Prostate gland (tissue), 2 donors: ENCODE measurements around the gene NRXN2. TPM values are rescaled to one million over a fixed set of nuclear protein-coding genes. Genes with fewer than 3 reads are reported as not detected.

Experiments used
- DNase-seq: peaks from one replicate; pipeline ENCODE4 v3.0.0-alpha.2; 2019; ENCODE audit warnings: low spot score
- H3K27ac ChIP-seq, 2 donors: fragments of 200-600 bp; sonication (generic); 2 replicates each; pipeline ENCODE4 v1.5.1; 2017 to 2019
- H3K27me3 ChIP-seq: fragments of 200-600 bp; sonication (generic); replicated peaks from 2 replicates; pipeline ENCODE4 v1.5.1; 2019; ENCODE audit not compliant: insufficient read depth
- H3K36me3 ChIP-seq, 2 donors: fragments of 200-600 bp; sonication (generic); 1 replicate in 1 of 2; 2 replicates in 1 of 2; pipeline versions ENCODE4 v1.5.1 to v1.8.1; 2017 to 2019
- H3K4me1 ChIP-seq: fragments of 200-600 bp; sonication (generic); replicated peaks from 2 replicates; pipeline ENCODE4 v1.5.1; 2019
- H3K4me3 ChIP-seq, 2 donors: fragments of 200-600 bp; sonication (generic); 2 replicates each; pipeline ENCODE4 v1.5.1; 2017 to 2019
- H3K9me3 ChIP-seq: fragments of 200-600 bp; sonication (generic); 2 replicates; pipeline ENCODE4 v1.5.1; 2017
- POLR2A ChIP-seq: fragments of 450-650 bp; IDR thresholded peaks from one replicate; pipeline ENCODE4 v1.6.1; 2016; ENCODE audit warnings: antibody characterized with exemption, mild to moderate bottlenecking
- POLR2AphosphoS5 ChIP-seq: sonication (generic); formaldehyde crosslinking; IDR thresholded peaks from one replicate; pipeline ENCODE4 v1.6.1; 2017; ENCODE audit warnings: antibody characterized with exemption
- WGBS: methylation state at CpG from one replicate; pipeline ENCODE4 v1.1.5; 2018; 5-methylcytosine and 5-hydroxymethylcytosine counted together
- intact Hi-C: fragments of 100-400 bp; cut with DNase I; formaldehyde crosslinking; loops from one replicate; pipeline ENCODE4 v1.14.2; 2022
- total RNA-seq, 2 donors: library from RNA; depleted of rRNA; stranded (reverse); fragments of >200 nt; gene quantifications; one replicate each; pipeline ENCODE4 v1.1.0, GENCODE V29; 2016
- TF ChIP-seq, protein P1 (sequence below), 4 experiments: fragments of 200-600 bp in 2 of 4; fragments of 450-650 bp in 2 of 4; sonication (generic) in 2 of 4; IDR thresholded peaks; 1 replicate in 3 of 4; 2 replicates in 1 of 4; pipeline ENCODE4 v1.5.1; 2016 to 2019; ENCODE audit warnings: antibody characterized with exemption in 4 of 4, mild to moderate bottlenecking in 2 of 4, moderate library complexity in 2 of 4

The NRXN2 gene
- total RNA-seq, 2 donors from 2014 or later = 0.46 to 26.8 TPM

DNA sequence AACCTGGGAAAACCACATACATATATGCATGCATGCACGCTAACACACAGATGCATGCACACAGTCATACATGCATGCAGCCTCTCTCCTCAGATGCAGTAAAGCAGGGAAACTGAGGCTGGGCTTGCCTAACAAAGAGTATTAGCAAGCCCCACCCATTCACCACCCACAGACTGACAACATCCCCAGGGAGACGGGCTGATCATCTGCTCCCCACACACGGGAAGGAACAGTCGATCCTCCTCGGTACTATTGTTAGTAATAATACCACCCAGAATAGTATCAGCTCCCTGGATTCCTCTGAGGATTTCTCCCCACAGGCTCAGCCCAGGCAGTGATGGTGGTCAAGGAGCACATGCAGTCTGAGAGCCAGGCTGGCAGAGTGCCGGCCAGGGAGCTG is 90.8 kb downstream of the NRXN2 start:
- Histone ChIP-seq H3K4me1 (no peaks in the 10 kb centered on the region), H3K4me3 (no peak overlapping the region), H3K36me3 (no peaks in the 10 kb centered on the region), H3K9me3 (no peaks in the 10 kb centered on the region), H3K27me3 (peaks cover 2% of the 10 kb centered on the region), H3K27ac (no peak overlapping the region)
- no peak for DNase-seq
- TF ChIP-seq POLR2AphosphoS5 (no peak), POLR2A (no peak)
- TF ChIP-seq, protein P1, sequence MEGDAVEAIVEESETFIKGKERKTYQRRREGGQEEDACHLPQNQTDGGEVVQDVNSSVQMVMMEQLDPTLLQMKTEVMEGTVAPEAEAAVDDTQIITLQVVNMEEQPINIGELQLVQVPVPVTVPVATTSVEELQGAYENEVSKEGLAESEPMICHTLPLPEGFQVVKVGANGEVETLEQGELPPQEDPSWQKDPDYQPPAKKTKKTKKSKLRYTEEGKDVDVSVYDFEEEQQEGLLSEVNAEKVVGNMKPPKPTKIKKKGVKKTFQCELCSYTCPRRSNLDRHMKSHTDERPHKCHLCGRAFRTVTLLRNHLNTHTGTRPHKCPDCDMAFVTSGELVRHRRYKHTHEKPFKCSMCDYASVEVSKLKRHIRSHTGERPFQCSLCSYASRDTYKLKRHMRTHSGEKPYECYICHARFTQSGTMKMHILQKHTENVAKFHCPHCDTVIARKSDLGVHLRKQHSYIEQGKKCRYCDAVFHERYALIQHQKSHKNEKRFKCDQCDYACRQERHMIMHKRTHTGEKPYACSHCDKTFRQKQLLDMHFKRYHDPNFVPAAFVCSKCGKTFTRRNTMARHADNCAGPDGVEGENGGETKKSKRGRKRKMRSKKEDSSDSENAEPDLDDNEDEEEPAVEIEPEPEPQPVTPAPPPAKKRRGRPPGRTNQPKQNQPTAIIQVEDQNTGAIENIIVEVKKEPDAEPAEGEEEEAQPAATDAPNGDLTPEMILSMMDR (IDR thresholded peaks at IDR 0.05) = no peak
- intact Hi-C loops = no loop called here
- 77% methylated on average over 6 of the region's 6 CpGs for WGBS

DNA sequence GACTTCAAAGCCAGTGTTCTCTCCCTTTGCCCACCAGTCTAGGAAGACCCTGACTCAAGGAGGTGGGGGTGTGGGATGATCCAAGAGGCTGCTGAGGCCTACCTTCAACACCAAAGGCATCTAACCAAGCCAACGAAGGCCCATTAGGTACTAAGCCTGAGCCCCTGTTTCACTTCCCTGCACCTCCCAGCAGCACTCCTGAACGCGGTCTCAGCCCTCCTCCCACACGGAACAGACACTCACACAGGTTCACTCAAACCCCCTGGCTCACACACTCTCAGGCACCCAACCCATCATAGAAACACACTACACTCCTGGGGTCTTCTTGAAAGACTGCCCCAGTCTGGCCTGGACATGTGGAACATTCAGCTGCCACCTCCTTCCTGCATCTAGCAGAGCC is 91.3 kb downstream of the NRXN2 start:
- H3K36me3 ChIP-seq = no peaks in the 10 kb centered on the region
- peaks cover 2% of the 10 kb centered on the region for H3K27me3 ChIP-seq
- H3K9me3 ChIP-seq = no peaks in the 10 kb centered on the region
- H3K27ac ChIP-seq = no peak overlapping the region
- H3K4me3 ChIP-seq = no peak overlapping the region
- no peaks in the 10 kb centered on the region for H3K4me1 ChIP-seq
- intact Hi-C loops = no loop called here
- DNase-seq = no peak
- TF ChIP-seq POLR2AphosphoS5 (no peak), POLR2A (no peak)
- TF ChIP-seq, protein P1 (IDR thresholded peaks at IDR 0.05) = no peak
- WGBS = 93% methylated on average over 4 of the region's 4 CpGs

DNA sequence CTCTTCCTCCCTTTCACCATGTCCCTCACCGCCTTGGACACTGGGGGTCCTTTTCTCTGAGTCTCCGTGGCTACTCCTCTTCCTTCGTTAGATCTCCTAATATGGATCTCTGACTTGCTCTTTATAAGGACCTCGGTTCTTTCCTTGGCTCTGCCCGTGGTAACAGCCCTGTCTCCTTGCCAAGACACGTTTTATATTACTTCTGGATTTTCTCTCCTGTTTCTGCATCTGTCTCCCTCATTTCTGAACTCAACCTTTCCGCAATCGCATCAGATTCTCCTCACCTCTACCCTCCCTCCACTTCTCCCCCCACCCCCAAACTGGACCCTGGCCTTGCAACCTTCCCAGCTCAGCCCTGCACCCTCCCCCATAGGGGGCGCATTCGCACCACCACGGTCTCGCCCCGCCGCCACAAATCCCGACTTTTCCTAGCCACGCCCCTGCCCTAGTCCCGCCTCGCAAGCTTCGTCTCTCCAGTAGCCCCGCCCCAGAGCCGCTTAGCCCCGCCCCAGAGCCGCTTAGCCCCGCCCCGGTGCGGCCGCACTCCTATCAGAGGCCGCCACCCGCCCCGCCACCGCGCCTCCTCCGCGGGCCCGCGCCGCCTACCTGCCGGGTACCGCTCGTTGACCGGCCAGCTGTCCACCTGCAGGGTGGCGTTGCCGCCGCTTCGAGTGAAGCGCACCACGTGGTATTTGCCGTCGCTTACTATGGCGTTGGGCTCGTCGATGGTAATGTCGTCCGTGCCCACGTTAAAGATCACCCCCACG is 93.0 kb downstream of the NRXN2 start:
- intact Hi-C loops = no loop called here
- DNase-seq = no peak
- TF ChIP-seq POLR2AphosphoS5 = no peak
- no peak for TF ChIP-seq POLR2A
- TF ChIP-seq, protein P1 (IDR thresholded peaks at IDR 0.05) = no peak
- Histone ChIP-seq H3K27me3 (peaks cover 2% of the 10 kb centered on the region), H3K9me3 (no peaks in the 10 kb centered on the region), H3K4me1 (no peaks in the 10 kb centered on the region), H3K4me3 (no peak overlapping the region), H3K36me3 (no peaks in the 10 kb centered on the region), H3K27ac (no peak overlapping the region)
- 34% methylated on average over 47 of the region's 56 CpGs for whole genome bisulfite sequencing

DNA sequence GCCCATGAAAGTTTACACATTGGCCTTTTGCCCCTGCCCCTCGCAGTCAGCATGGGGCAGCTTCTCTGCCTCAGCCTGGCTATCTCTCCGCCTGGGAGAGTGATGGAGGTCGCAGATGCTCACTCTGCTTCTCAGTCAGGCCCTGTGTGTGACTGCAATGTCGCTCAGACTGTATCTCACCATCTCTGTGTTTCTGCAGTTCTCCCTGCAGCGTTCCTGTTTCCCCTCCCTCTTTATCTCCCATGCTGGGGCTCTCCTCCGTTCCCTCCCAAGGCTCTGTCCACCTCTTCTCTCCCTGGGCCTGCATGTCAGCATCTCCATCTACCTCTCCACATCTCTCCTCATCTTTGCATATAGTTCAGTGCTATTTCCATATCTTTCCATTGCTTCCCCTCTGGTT is 93.9 kb downstream of the NRXN2 start:
- no peaks in the 10 kb centered on the region for H3K9me3 ChIP-seq
- peaks cover 2% of the 10 kb centered on the region for H3K27me3 ChIP-seq
- TF ChIP-seq, protein P1 (IDR thresholded peaks at IDR 0.05) = no peak
- TF ChIP-seq POLR2A = no peak
- TF ChIP-seq POLR2AphosphoS5 = no peak
- intact Hi-C loops = no loop called here
- H3K4me3 ChIP-seq = no peak overlapping the region
- H3K4me1 ChIP-seq = no peaks in the 10 kb centered on the region
- WGBS = 79% methylated on average over 6 of the region's 6 CpGs
- H3K27ac ChIP-seq = no peak overlapping the region
- DNase-seq = no peak
- no peaks in the 10 kb centered on the region for H3K36me3 ChIP-seq

DNA sequence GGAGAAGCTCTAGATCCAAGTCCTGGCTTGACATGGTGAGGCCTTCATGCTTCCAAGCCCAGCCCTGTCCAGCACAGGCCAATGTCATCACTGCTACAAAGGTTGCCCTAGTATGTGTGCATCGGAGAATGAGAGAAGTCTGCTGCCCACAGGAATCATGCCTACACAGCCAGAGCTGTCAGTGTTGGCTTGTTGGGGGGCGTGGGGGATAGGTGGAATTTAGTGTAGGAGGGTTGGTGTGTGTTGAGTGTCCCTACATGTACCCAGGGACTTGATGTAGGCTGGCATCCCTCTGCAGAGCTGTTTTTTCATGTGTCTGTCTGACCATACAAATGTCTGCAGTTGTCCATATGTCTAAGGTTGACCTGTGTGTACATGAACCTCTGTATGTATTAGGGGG is 94.4 kb downstream of the NRXN2 start:
- Histone ChIP-seq H3K27me3 (peaks cover 2% of the 10 kb centered on the region), H3K4me1 (no peaks in the 10 kb centered on the region), H3K4me3 (no peak overlapping the region), H3K27ac (no peak overlapping the region), H3K36me3 (no peaks in the 10 kb centered on the region), H3K9me3 (no peaks in the 10 kb centered on the region)
- TF ChIP-seq POLR2AphosphoS5 (no peak), POLR2A (no peak)
- TF ChIP-seq, protein P1 (IDR thresholded peaks at IDR 0.05) = no peak
- DNase-seq = no peak
- intact Hi-C loops = no loop called here
- WGBS = 93% methylated on average over 2 of the region's 2 CpGs
